ENCODE results near the gene TBCE. TPM values are rescaled to one million over a fixed set of nuclear protein-coding genes. Genes with fewer than 3 reads are reported as not detected.

Gene TBCE
- polyA plus RNA-seq, 3 donors = 15.4 to 19.4 (median 17.6) TPM

DNA sequence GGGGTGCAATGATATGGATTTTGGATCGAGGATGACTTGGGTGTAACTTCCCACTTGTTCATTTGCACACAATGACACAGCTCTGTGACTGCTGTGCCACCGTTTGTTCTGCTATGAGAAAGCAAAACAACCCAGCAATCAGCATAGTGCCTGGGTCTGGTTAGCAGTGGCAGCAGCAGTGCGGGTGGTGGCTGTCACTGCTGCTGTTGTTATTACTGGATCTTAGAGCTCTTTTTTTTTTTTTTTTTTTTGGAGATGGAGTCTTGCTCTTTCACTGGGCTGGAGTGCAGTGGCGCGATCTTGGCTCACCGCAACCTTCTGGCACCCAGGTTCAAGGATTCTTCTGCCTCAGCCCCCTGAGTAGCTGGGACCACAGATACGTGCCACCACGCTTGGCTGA lies 56.9 kb downstream of the TBCE start:
- H3K4me1 Mint-ChIP-seq = peaks cover 12% of the 10 kb centered on the region
- no peak overlapping the region for H3K4me2 ChIP-seq (replicated peaks; ENCODE audit: extremely low read depth, low read length, poor library complexity, severe bottlenecking)

DNA sequence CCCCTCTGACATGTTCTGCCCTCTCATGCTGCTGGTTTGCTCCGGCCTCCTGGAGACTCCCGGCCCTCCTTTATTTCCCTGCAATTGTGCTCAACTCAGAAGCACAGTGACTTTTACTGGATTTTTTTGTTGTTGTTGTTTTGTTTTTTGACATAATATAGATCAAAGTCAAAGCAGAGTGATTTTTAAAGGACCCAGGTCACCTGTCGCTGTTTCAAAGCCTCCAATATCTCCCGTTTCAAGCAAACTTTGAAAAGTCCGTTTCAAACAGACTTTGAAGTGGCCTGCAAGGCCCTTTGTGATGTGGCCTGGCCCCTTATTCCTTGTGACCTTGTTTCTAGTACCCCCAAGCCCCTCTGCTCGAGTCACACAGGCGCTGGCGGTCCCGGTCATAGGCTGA lies 58.1 kb downstream of the TBCE start:
- Histone ChIP-seq H4K20me1 (ENCODE audit: insufficient read depth, low read length) (peaks cover 7% of the 10 kb centered on the region), H3K27ac (ENCODE audit: low read depth in 1 of 2, low read length in 2 of 2) (no peak overlapping the region), H3K4me1 (ENCODE audit: control insufficient read depth in 1 of 2, insufficient read depth in 2 of 2, low read length in 2 of 2) (no peaks in the 10 kb centered on the region), H3K4me2 (replicated peaks; ENCODE audit: extremely low read depth, low read length, poor library complexity, severe bottlenecking) (no peak overlapping the region), H3K9me3 (replicated peaks in 1 of 2; ENCODE audit: control insufficient read depth in 1 of 2, insufficient read depth in 1 of 2, low read length in 2 of 2) (no peaks in the 10 kb centered on the region), H3K4me3 (replicated peaks in 1 of 3; ENCODE audit: low read depth in 2 of 3, low read length in 3 of 3) (no peak overlapping the region), H3K9ac (ENCODE audit: insufficient read depth, low read length, poor library complexity, severe bottlenecking) (no peak overlapping the region), H2AFZ (ENCODE audit: insufficient read depth, low read depth, low read length, poor library complexity, severe bottlenecking) (no peak overlapping the region), H3K36me3 (replicated peaks in 1 of 2; ENCODE audit: control insufficient read depth in 1 of 2, insufficient read depth in 2 of 2, low read length in 2 of 2) (peaks cover 3 to 16% of the 10 kb centered on the region in 2 donors), H3K27me3 (ENCODE audit: control insufficient read depth in 2 of 2, insufficient read depth in 2 of 2, low read length in 2 of 2) (no peaks in the 10 kb centered on the region), H3K79me2 (ENCODE audit: insufficient read depth, low read length) (no peaks in the 10 kb centered on the region)
- WGBS (ENCODE audit: insufficient coverage) = 92% methylated on average over 7 of the region's 9 CpGs
- TF ChIP-seq, protein P1, sequence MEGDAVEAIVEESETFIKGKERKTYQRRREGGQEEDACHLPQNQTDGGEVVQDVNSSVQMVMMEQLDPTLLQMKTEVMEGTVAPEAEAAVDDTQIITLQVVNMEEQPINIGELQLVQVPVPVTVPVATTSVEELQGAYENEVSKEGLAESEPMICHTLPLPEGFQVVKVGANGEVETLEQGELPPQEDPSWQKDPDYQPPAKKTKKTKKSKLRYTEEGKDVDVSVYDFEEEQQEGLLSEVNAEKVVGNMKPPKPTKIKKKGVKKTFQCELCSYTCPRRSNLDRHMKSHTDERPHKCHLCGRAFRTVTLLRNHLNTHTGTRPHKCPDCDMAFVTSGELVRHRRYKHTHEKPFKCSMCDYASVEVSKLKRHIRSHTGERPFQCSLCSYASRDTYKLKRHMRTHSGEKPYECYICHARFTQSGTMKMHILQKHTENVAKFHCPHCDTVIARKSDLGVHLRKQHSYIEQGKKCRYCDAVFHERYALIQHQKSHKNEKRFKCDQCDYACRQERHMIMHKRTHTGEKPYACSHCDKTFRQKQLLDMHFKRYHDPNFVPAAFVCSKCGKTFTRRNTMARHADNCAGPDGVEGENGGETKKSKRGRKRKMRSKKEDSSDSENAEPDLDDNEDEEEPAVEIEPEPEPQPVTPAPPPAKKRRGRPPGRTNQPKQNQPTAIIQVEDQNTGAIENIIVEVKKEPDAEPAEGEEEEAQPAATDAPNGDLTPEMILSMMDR (IDR thresholded peaks at IDR 0.05) = no peak
- DNase-seq = no peak
- no peak overlapping the region for H3K27ac Mint-ChIP-seq
- peaks cover 21 to 54% of the 10 kb centered on the region in 2 donors for H3K36me3 Mint-ChIP-seq
- no peak overlapping the region for H3K4me3 Mint-ChIP-seq
- peaks cover 12% of the 10 kb centered on the region for H3K4me1 Mint-ChIP-seq
- H3K27me3 Mint-ChIP-seq (ENCODE audit: low read depth in 3 of 3) = peaks cover 0 to 4% (median 0%) of the 10 kb centered on the region in 3 donors
- no peaks in the 10 kb centered on the region for H3K9me3 Mint-ChIP-seq
- intact Hi-C loops (cut with micrococcal nuclease) = no loop called here

More for the DNA sequence above, 56.9 kb downstream of the TBCE start:
- no peak for DNase-seq
- H2AFZ ChIP-seq (ENCODE audit: insufficient read depth, low read depth, low read length, poor library complexity, severe bottlenecking) = no peak overlapping the region
- H3K79me2 ChIP-seq (ENCODE audit: insufficient read depth, low read length) = no peaks in the 10 kb centered on the region
- TF ChIP-seq, protein P1 (IDR thresholded peaks at IDR 0.05) = no peak
- no peaks in the 10 kb centered on the region for H3K4me1 ChIP-seq (ENCODE audit: control insufficient read depth in 1 of 2, insufficient read depth in 2 of 2, low read length in 2 of 2)
- H3K27me3 Mint-ChIP-seq (ENCODE audit: low read depth in 3 of 3) = peaks cover 0 to 4% (median 0%) of the 10 kb centered on the region in 3 donors
- H4K20me1 ChIP-seq (ENCODE audit: insufficient read depth, low read length) = peaks cover 7% of the 10 kb centered on the region
- H3K9ac ChIP-seq (ENCODE audit: insufficient read depth, low read length, poor library complexity, severe bottlenecking) = no peak overlapping the region
- no peak overlapping the region for H3K4me3 ChIP-seq (replicated peaks in 1 of 3; ENCODE audit: low read depth in 2 of 3, low read length in 3 of 3)
- H3K9me3 Mint-ChIP-seq = no peaks in the 10 kb centered on the region
- H3K36me3 Mint-ChIP-seq = peaks cover 26 to 61% of the 10 kb centered on the region in 2 donors
- H3K36me3 ChIP-seq (replicated peaks in 1 of 2; ENCODE audit: control insufficient read depth in 1 of 2, insufficient read depth in 2 of 2, low read length in 2 of 2) = peaks cover 7 to 16% of the 10 kb centered on the region in 2 donors
- intact Hi-C loops (cut with micrococcal nuclease) = no loop called here
- WGBS (ENCODE audit: insufficient coverage) = 90% methylated on average over 4 of the region's 8 CpGs
- no peaks in the 10 kb centered on the region for H3K27me3 ChIP-seq (ENCODE audit: control insufficient read depth in 2 of 2, insufficient read depth in 2 of 2, low read length in 2 of 2)
- no peak overlapping the region for H3K27ac Mint-ChIP-seq
- H3K4me3 Mint-ChIP-seq = no peak overlapping the region
- H3K9me3 ChIP-seq (replicated peaks in 1 of 2; ENCODE audit: control insufficient read depth in 1 of 2, insufficient read depth in 1 of 2, low read length in 2 of 2) = no peaks in the 10 kb centered on the region
- H3K27ac ChIP-seq (ENCODE audit: low read depth in 1 of 2, low read length in 2 of 2) = no peak overlapping the region

Measured in CD14-positive monocyte (primary cell).